H1 (cell line): Measurements from ENCODE around the gene AGBL4. TPM values are rescaled to one million over a fixed set of nuclear protein-coding genes. Genes with fewer than 3 reads are reported as not detected.

ENCODE experiments used
- CTCF ChIA-PET: fragments of 300-600 bp; sonication (Branson Sonifier 250); formaldehyde crosslinking; loops from one replicate; lab custom pipeline; 2021; ENCODE audit not compliant: partially characterized antibody; lab: Charles Lee
- POLR2A ChIA-PET: fragments of 300-600 bp; sonication (Branson Sonifier 250); formaldehyde crosslinking; loops from one replicate; lab custom pipeline; 2021; ENCODE audit warnings: inconsistent platforms; ENCODE audit not compliant: partially characterized antibody; lab: Charles Lee
- DNase-seq, 2 experiments: peaks; one replicate each; pipeline versions ENCODE4 v3.0.0 to v3.0.0-alpha.2; 2010 to 2022; ENCODE audit warnings: low spot score in 2 of 2, low read depth in 1 of 2, mixed read lengths in 1 of 2
- FAIRE-seq: peaks from 2 replicates; lab custom pipeline; 2011; peaks lifted over from hg19 to GRCh38; lab: Jason Lieb, UNC
- H2AFZ ChIP-seq: 2 replicates; pipeline ENCODE4 v1.8.1; 2012; ENCODE audit warnings: low read length, inconsistent platforms
- H2AK5ac ChIP-seq: 2 replicates; pipeline ENCODE4 v1.6.1; 2013; ENCODE audit warnings: low read depth, low read length
- H2BK120ac ChIP-seq: replicated peaks from 2 replicates; pipeline ENCODE3; 2013; ENCODE audit warnings: low read depth, low read length, inconsistent platforms
- H2BK12ac ChIP-seq: 2 replicates; pipeline ENCODE4 v1.6.1; 2013; ENCODE audit warnings: low read depth, low read length
- H2BK15ac ChIP-seq: 2 replicates; pipeline ENCODE4 v1.6.1; 2013; ENCODE audit warnings: low read length
- H2BK20ac ChIP-seq: 2 replicates; pipeline ENCODE4 v1.6.1; 2013; ENCODE audit warnings: low read length
- H2BK5ac ChIP-seq: 2 replicates; pipeline ENCODE4 v1.6.1; 2013; ENCODE audit warnings: low read depth, low read length
- H3K14ac ChIP-seq: 2 replicates; pipeline ENCODE4 v1.6.1; 2013; ENCODE audit warnings: inconsistent platforms; ENCODE audit not compliant: insufficient read length
- H3K18ac ChIP-seq: 2 replicates; pipeline ENCODE4 v1.6.1; 2013; ENCODE audit warnings: low read length; ENCODE audit errors: extremely low read depth
- H3K23ac ChIP-seq: 2 replicates; pipeline ENCODE4 v1.6.1; 2013; ENCODE audit warnings: inconsistent platforms; ENCODE audit not compliant: insufficient read length
- H3K23me2 ChIP-seq: 2 replicates; pipeline ENCODE4 v1.6.1; 2013; ENCODE audit warnings: low read depth, low read length
- H3K27ac ChIP-seq: 2 replicates; pipeline ENCODE4 v1.6.1; 2011; ENCODE audit warnings: low read depth, low read length, inconsistent platforms
- H3K27me3 ChIP-seq, 4 experiments: replicated peaks in 1 of 4; 1 replicate in 1 of 4; 2 replicates in 3 of 4; pipeline versions ENCODE4 v1.6.1 to v1.8.1; 2011 to 2013; ENCODE audit warnings: low read length in 3 of 4, mild to moderate bottlenecking in 3 of 4, inconsistent platforms in 2 of 4, mixed read lengths in 2 of 4, moderate library complexity in 1 of 4; ENCODE audit not compliant: control insufficient read depth in 3 of 4, insufficient read depth in 3 of 4; ENCODE audit errors: extremely low read depth in 1 of 4
- H3K36me3 ChIP-seq, 4 experiments: 2 replicates each; pipeline versions ENCODE4 v1.6.1 to v1.8.1; 2011 to 2013; ENCODE audit warnings: mild to moderate bottlenecking in 4 of 4, low read length in 3 of 4, moderate library complexity in 2 of 4, control low read depth in 1 of 4, inconsistent platforms in 1 of 4; ENCODE audit not compliant: insufficient read depth in 4 of 4, control insufficient read depth in 2 of 4
- H3K4ac ChIP-seq: replicated peaks from 2 replicates; pipeline ENCODE3; 2013; ENCODE audit warnings: low read length, low read depth, mixed read lengths, inconsistent platforms; ENCODE audit not compliant: insufficient read length
- H3K4me1 ChIP-seq, 4 experiments: replicated peaks in 1 of 4; 1 replicate in 1 of 4; 2 replicates in 3 of 4; pipeline versions ENCODE4 v1.6.1 to v1.8.1; 2011 to 2013; ENCODE audit warnings: low read length in 3 of 4, inconsistent platforms in 2 of 4, mixed read lengths in 1 of 4; ENCODE audit not compliant: insufficient read depth in 4 of 4, control insufficient read depth in 3 of 4
- H3K4me2 ChIP-seq, 2 experiments: 2 replicates each; pipeline versions ENCODE4 v1.6.1 to v1.8.1; 2011 to 2013; ENCODE audit warnings: low read depth in 2 of 2, low read length in 2 of 2, control low read depth in 1 of 2, inconsistent platforms in 1 of 2, mild to moderate bottlenecking in 1 of 2; ENCODE audit not compliant: insufficient read depth in 1 of 2
- H3K4me3 ChIP-seq, 4 experiments: fragments of 200-600, 300-600 bp in 1 of 4; sonication (generic), shearing (Covaris generic), sonication (Bioruptor Twin) in 1 of 4; 2 replicates each; pipeline versions ENCODE4 v1.5.1 to v1.8.1; 2011 to 2016; ENCODE audit warnings: low read length in 4 of 4, low read depth in 3 of 4, control low read depth in 2 of 4, inconsistent platforms in 2 of 4, mild to moderate bottlenecking in 2 of 4, mixed read lengths in 1 of 4, moderate library complexity in 1 of 4; ENCODE audit not compliant: insufficient read depth in 2 of 4; ENCODE audit errors: extremely low read depth in 1 of 4
- H3K56ac ChIP-seq: replicated peaks from 2 replicates; pipeline ENCODE3; 2013; ENCODE audit warnings: low read depth, mild to moderate bottlenecking, mixed read lengths, low read length, inconsistent platforms; ENCODE audit not compliant: insufficient read length
- H3K79me1 ChIP-seq: 2 replicates; pipeline ENCODE4 v1.6.1; 2013; ENCODE audit warnings: low read depth, low read length, control low read depth
- H3K79me2 ChIP-seq, 2 experiments: 2 replicates each; pipeline versions ENCODE4 v1.6.1 to v1.8.1; 2012 to 2013; ENCODE audit warnings: low read length in 2 of 2, mild to moderate bottlenecking in 2 of 2, inconsistent platforms in 1 of 2; ENCODE audit not compliant: insufficient read depth in 2 of 2, control insufficient read depth in 1 of 2
- H3K9ac ChIP-seq, 4 experiments: replicated peaks in 1 of 4; 1 replicate in 1 of 4; 2 replicates in 3 of 4; pipeline versions ENCODE4 v1.6.1 to v1.8.1; 2011 to 2013; ENCODE audit warnings: low read depth in 3 of 4, low read length in 3 of 4, control low read depth in 2 of 4, mild to moderate bottlenecking in 2 of 4, moderate library complexity in 2 of 4, inconsistent platforms in 1 of 4; ENCODE audit errors: extremely low read depth in 1 of 4
- H3K9me3 ChIP-seq, 2 experiments: 2 replicates each; pipeline versions ENCODE4 v1.6.1 to v1.8.1; 2012 to 2013; ENCODE audit warnings: mild to moderate bottlenecking in 2 of 2, moderate library complexity in 2 of 2, control low read depth in 1 of 2, inconsistent platforms in 1 of 2, low read depth in 1 of 2, low read length in 1 of 2, mixed read lengths in 1 of 2; ENCODE audit not compliant: insufficient read depth in 2 of 2
- H4K20me1 ChIP-seq, 2 experiments: replicated peaks in 1 of 2; 2 replicates each; pipeline versions ENCODE3 to v1.8.1; 2011 to 2013; ENCODE audit warnings: inconsistent platforms in 2 of 2, low read length in 2 of 2, mild to moderate bottlenecking in 1 of 2; ENCODE audit not compliant: insufficient read depth in 2 of 2, control insufficient read depth in 1 of 2
- H4K5ac ChIP-seq: 2 replicates; pipeline ENCODE4 v1.6.1; 2013; ENCODE audit warnings: low read length, low read depth, mixed read lengths, inconsistent platforms; ENCODE audit not compliant: insufficient read length
- H4K8ac ChIP-seq: 2 replicates; pipeline ENCODE4 v1.8.0; 2013; ENCODE audit warnings: mild to moderate bottlenecking, moderate library complexity, low read length, inconsistent platforms; ENCODE audit not compliant: insufficient read depth; ENCODE audit errors: extremely low read depth
- H4K91ac ChIP-seq: replicated peaks from 2 replicates; pipeline ENCODE3; 2013; ENCODE audit warnings: low read length, mixed read lengths, inconsistent platforms; ENCODE audit not compliant: insufficient read length
- CTBP2 ChIP-seq: IDR thresholded peaks from 2 replicates; pipeline ENCODE4 v1.7.0; 2011; ENCODE audit warnings: borderline replicate concordance, mild to moderate bottlenecking, moderate library complexity, mixed read lengths, low read length; ENCODE audit not compliant: insufficient read depth, insufficient read length
- GABPA ChIP-seq: IDR thresholded peaks from 2 replicates; pipeline ENCODE4 v1.6.1; 2011; ENCODE audit warnings: mild to moderate bottlenecking, low read length, moderate library complexity, borderline replicate concordance; ENCODE audit not compliant: insufficient read depth
- GTF2F1 ChIP-seq: IDR thresholded peaks from 2 replicates; pipeline ENCODE4 v1.6.1; 2012; ENCODE audit warnings: low read depth, low read length, improper control_type of control experiment, borderline replicate concordance
- HDAC2 ChIP-seq, 2 experiments: fragments of 300-600 bp in 1 of 2; sonication (generic) in 1 of 2; IDR thresholded peaks; 2 replicates each; pipeline ENCODE4 v1.6.1; 2011 to 2012; ENCODE audit warnings: low read depth in 2 of 2, low read length in 2 of 2, mild to moderate bottlenecking in 2 of 2, moderate library complexity in 2 of 2, borderline replicate concordance in 1 of 2, inconsistent platforms in 1 of 2
- MAX ChIP-seq: IDR thresholded peaks from 2 replicates; pipeline ENCODE4 v1.6.1; 2012; ENCODE audit warnings: inconsistent platforms
- NANOG ChIP-seq: IDR thresholded peaks from 2 replicates; pipeline ENCODE4 v1.6.1; 2011; ENCODE audit warnings: low read length, low read depth, mild to moderate bottlenecking, inconsistent platforms; ENCODE audit not compliant: insufficient read depth, poor library complexity, severe bottlenecking
- NRF1 ChIP-seq: IDR thresholded peaks from 2 replicates; pipeline ENCODE4 v1.6.1; 2011; ENCODE audit warnings: mild to moderate bottlenecking, low read depth, low read length, improper control_type of control experiment
- TAF7 ChIP-seq: optimal IDR thresholded peaks from 2 replicates; pipeline ENCODE3; 2011; ENCODE audit warnings: low read depth, mild to moderate bottlenecking, inconsistent platforms, low read length, moderate library complexity, borderline replicate concordance
- WGBS, 2 experiments: shearing (Covaris generic) in 1 of 2; methylation state at CpG; one replicate each; pipeline versions ENCODE4 v1.1.6 to v1.1.7; 2013 to 2015; ENCODE audit warnings: low lambda C conversion rate in 2 of 2, mixed read lengths in 2 of 2, inconsistent platforms in 1 of 2, low coverage in 1 of 2, missing lambda C conversion rate in 1 of 2; ENCODE audit not compliant: insufficient replicate concordance in 2 of 2, insufficient coverage in 1 of 2, insufficient read length in 1 of 2; ENCODE audit errors: extremely low coverage in 1 of 2, missing lambda C conversion rate in 1 of 2; 5-methylcytosine and 5-hydroxymethylcytosine counted together
- polyA plus RNA-seq, 7 experiments: library from polyadenylated mRNA; depleted of rRNA in 3 of 7; stranded (reverse) in 5 of 7; unstranded in 2 of 7; fragments of >200 nt in 5 of 7; fragments of 200-250 nt in 2 of 7; gene quantifications; 1 replicate in 5 of 7; 2 replicates in 1 of 7; 4 replicates in 1 of 7; pipeline versions ENCODE4 v1.2.1 to v1.2.3, GENCODE V29; 2011 to 2013; ENCODE audit warnings: missing spikeins in 2 of 7, mixed read lengths in 2 of 7
- total RNA-seq: library from RNA; stranded (reverse); fragmentation: NEBNext Ultra II Directional; extraction: Animal tissue kit (Norgen Biotek cat#: 25700); gene quantifications from 2 replicates; pipeline ENCODE4 v1.2.1, GENCODE V29; 2021

AGBL4 gene
- total and polyA plus RNA-seq, 2 of the 8 experiments (the other 6 are each of a cell fraction or from before 2014, with no cell fraction given): 0.41 to 0.45 TPM

DNA sequence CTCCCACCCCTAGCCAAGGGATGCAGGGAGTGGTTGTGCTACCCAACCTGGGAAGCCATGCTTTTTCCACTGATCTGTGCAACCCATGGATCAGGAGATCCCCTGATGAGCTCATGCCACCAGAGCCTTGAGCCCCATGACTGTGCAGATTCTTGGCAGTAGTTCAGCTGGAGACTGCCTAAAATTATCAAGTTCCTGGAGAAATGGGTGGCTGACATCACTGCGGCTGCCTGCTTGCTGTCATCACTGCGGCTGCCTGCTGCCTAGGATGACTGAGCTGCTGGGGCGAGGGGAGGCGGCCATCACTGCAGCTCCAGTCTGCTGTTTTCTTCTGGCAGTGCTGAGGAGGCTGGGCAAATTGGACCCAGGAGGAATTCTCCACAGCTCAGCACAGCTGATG, 159.2 kb downstream of the AGBL4 start:
- Histone ChIP-seq H3K9ac (no peak overlapping the region), H3K4me2 (no peak overlapping the region), H2BK5ac (no peak overlapping the region), H3K4me3 (no peak overlapping the region), H4K91ac (no peak overlapping the region), H2AK5ac (no peak overlapping the region), H2BK120ac (no peak overlapping the region), H2BK20ac (no peak overlapping the region), H3K4ac (no peak overlapping the region), H4K5ac (no peak overlapping the region), H3K14ac (no peak overlapping the region), H3K56ac (no peak overlapping the region), H3K9me3 (peaks cover 46 to 82% of the 10 kb centered on the region in 2 experiments), H3K18ac (no peak overlapping the region), H3K36me3 (no peaks in the 10 kb centered on the region), H3K79me1 (no peaks in the 10 kb centered on the region), H4K20me1 (no peaks in the 10 kb centered on the region), H2BK12ac (no peak overlapping the region), H3K79me2 (no peaks in the 10 kb centered on the region), H3K23ac (no peak overlapping the region), H3K23me2 (no peaks in the 10 kb centered on the region), H3K4me1 (no peaks in the 10 kb centered on the region), H2AFZ (no peak overlapping the region), H4K8ac (no peak overlapping the region), H3K27ac (no peak overlapping the region), H3K27me3 (no peaks in the 10 kb centered on the region), H2BK15ac (no peak overlapping the region)
- TF ChIP-seq NANOG (no peak), NRF1 (no peak), GABPA (no peak), HDAC2 (IDR thresholded peaks at IDR 0.05; ENCODE audit: borderline replicate concordance in 1 of 2, low read depth in 2 of 2, low read length in 2 of 2) (no peak), TAF7 (no peak), MAX (no peak), GTF2F1 (no peak), CTBP2 (no peak)
- 84% methylated on average over 4 of the region's 4 CpGs; no CpG with 5 or more reads in 1 of the 2 experiments for WGBS, 2 experiments
- no peak for FAIRE-seq
- POLR2A ChIA-PET: no interaction called here
- CTCF ChIA-PET: no interaction called here
- no peak for DNase-seq
